22Rv1 (cell line): ENCODE data around the gene C3orf18.

Experiments used
- ZFX ChIP-seq: fragments of 450-650 bp; IDR thresholded peaks from 2 replicates; pipeline ENCODE4 v1.6.1; 2017; ENCODE audit warnings: antibody characterized with exemption, borderline replicate concordance
- TF ChIP-seq, protein P1 (sequence below): fragments of 450-650 bp; IDR thresholded peaks from 2 replicates; pipeline ENCODE4 v1.5.1; 2017; ENCODE audit warnings: mild to moderate bottlenecking

DNA sequence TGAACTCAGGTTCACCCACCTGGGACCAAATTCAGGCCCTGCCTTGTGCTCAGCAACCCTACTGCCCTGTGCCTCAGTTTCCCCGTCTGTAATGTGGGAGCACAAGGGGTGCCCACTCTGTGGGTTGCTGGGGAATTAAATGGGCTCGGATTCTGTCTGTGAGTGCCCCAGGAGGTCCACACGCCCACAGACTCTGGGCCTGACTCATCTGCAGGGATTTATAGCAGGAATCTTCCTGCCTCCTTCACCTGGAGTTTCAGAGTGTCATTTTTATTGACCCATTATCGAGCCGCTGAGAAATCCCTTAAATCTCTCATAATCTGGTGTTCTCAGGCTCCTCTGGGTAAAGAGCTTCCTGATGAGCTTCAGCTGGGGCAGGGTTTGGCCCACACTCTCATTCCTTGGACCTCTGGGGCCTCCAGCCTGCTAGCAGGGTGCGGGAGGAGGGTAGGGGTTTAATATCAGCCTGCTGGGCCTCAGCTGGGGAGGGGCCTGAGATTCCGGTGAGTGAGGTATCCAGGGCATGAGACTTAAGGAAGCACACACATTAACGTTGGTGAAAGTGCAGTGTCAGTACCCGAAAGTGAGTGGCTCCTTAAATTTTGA is 16.4 kb downstream of the C3orf18 start:
- TF ChIP-seq, protein P1, sequence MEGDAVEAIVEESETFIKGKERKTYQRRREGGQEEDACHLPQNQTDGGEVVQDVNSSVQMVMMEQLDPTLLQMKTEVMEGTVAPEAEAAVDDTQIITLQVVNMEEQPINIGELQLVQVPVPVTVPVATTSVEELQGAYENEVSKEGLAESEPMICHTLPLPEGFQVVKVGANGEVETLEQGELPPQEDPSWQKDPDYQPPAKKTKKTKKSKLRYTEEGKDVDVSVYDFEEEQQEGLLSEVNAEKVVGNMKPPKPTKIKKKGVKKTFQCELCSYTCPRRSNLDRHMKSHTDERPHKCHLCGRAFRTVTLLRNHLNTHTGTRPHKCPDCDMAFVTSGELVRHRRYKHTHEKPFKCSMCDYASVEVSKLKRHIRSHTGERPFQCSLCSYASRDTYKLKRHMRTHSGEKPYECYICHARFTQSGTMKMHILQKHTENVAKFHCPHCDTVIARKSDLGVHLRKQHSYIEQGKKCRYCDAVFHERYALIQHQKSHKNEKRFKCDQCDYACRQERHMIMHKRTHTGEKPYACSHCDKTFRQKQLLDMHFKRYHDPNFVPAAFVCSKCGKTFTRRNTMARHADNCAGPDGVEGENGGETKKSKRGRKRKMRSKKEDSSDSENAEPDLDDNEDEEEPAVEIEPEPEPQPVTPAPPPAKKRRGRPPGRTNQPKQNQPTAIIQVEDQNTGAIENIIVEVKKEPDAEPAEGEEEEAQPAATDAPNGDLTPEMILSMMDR = no peak
- no peak for TF ChIP-seq ZFX
